Natural killer cell treated with Interleukin-12 subunit alpha and Interleukin-12 subunit beta and Interleukin-15 and Interleukin-18, amount 100 ng/mL, for 72 hours (primary cell): ENCODE measurements around the gene GPBAR1. TPM values are rescaled to one million over a fixed set of nuclear protein-coding genes. Genes with fewer than 3 reads are reported as not detected.
A peak's percentile ranks its signal among the peaks of the same experiment; 100 is the strongest.
"Not testable (repeated sequence)": the region's sequence is repeated elsewhere in the genome, so short reads cannot be mapped to it uniquely, and the experiment has no call there.

Experiments used
- ATAC-seq, 2 donors: fragments of 150-1000 bp; cut with Tn5 transposase in 1 of 2; sonication (Bioruptor Pico), chemical (Tn5 transposase) in 1 of 2; 2 replicates each; pipeline ENCODE4 v1.10.0; 2021
- DNase-seq: peaks from one replicate; pipeline ENCODE4 v3.0.0; 2022; ENCODE audit warnings: low spot score
- H3K27ac Mint-ChIP-seq, 2 donors: 1 replicate in 1 of 2; 2 replicates in 1 of 2; pipeline ENCODE4 v1.8.0; 2022; ENCODE audit warnings: mixed read lengths in 2 of 2, mild to moderate bottlenecking in 1 of 2, moderate library complexity in 1 of 2
- H3K27me3 Mint-ChIP-seq, 2 donors: 1 replicate in 1 of 2; 2 replicates in 1 of 2; pipeline ENCODE4 v1.8.0; 2022; ENCODE audit warnings: mixed read lengths in 2 of 2
- H3K36me3 Mint-ChIP-seq: one replicate; pipeline ENCODE4 v1.8.0; 2022; ENCODE audit warnings: mixed read lengths
- H3K4me1 Mint-ChIP-seq, 2 donors: 1 replicate in 1 of 2; 2 replicates in 1 of 2; pipeline ENCODE4 v1.8.0; 2022; ENCODE audit warnings: low read depth in 2 of 2, mixed read lengths in 2 of 2, mild to moderate bottlenecking in 1 of 2
- H3K4me3 Mint-ChIP-seq: one replicate; pipeline ENCODE4 v1.8.0; 2022; ENCODE audit warnings: mixed read lengths
- H3K9me3 Mint-ChIP-seq: 2 replicates; pipeline ENCODE4 v1.8.0; 2022; ENCODE audit warnings: mixed read lengths
- total RNA-seq, 2 donors: library from RNA; stranded (reverse); gene quantifications; one replicate each; pipeline ENCODE4 v1.2.3, GENCODE V29; 2022

GPBAR1 gene
- total RNA-seq, 2 donors from 2014 or later: 2.6 to 3.0 TPM

- ATAC-seq (no peak), DNase-seq (no peak)
- Mint-ChIP-seq H3K9me3 (no peaks in the 10 kb centered on the region), H3K27me3 (no peaks in the 10 kb centered on the region), H3K27ac (peak overlapping the region in 1 of 2 donors; percentile 69), H3K4me1 (peaks cover 29 to 32% of the 10 kb centered on the region in 2 donors), H3K4me3 (no peak overlapping the region), H3K36me3 (no peaks in the 10 kb centered on the region)
These were observed 5.6 kb downstream of the GPBAR1 start for GRCh38 chr2:218266316-218266979.

GRCh38 chr2:218267259-218267658, 6.4 kb downstream of the GPBAR1 start:
- Mint-ChIP-seq H3K4me3 (peak overlapping the region; percentile 51), H3K9me3 (no peaks in the 10 kb centered on the region), H3K27ac (peak overlapping the region in 1 of 2 donors; percentile 38), H3K4me1 (peaks cover 37 to 40% of the 10 kb centered on the region in 2 donors), H3K36me3 (no peaks in the 10 kb centered on the region), H3K27me3 (no peaks in the 10 kb centered on the region)
- DNase-seq: no peak
- no peak for ATAC-seq

GRCh38 chr2:218269900-218270720, 9.3 kb downstream of the GPBAR1 start, which contains the start of the genes AAMP and PNKD:
Gene AAMP, minus strand, starts transcription at chr2:218270137. Its CDS starts 51 bp downstream, at chr2:218270086.
Gene PNKD, plus strand, starts transcription at chr2:218270519. Its CDS starts 17 bp downstream, at chr2:218270536.
- Mint-ChIP-seq H3K4me1 (peaks cover 31 to 41% of the 10 kb centered on the region in 2 donors), H3K27me3 (no peaks in the 10 kb centered on the region), H3K9me3 (no peaks in the 10 kb centered on the region), H3K36me3 (no peaks in the 10 kb centered on the region), H3K27ac (peak within 1 kb of the TSS; percentile 87), H3K4me3 (peak within 1 kb of the TSS; percentile 90)
- ATAC-seq (peak; percentile 96 to 97), DNase-seq (peak; percentile 100)

GRCh38 chr2:218270721-218271486, 10.1 kb downstream of the GPBAR1 start:
- Mint-ChIP-seq H3K27me3 (no peaks in the 10 kb centered on the region), H3K4me3 (peak overlapping the region; percentile 90), H3K4me1 (peaks cover 31 to 40% of the 10 kb centered on the region in 2 donors), H3K27ac (peak overlapping the region; percentile 87), H3K9me3 (no peaks in the 10 kb centered on the region), H3K36me3 (no peaks in the 10 kb centered on the region)
- DNase-seq: no peak
- no peak for ATAC-seq

- DNase-seq (no peak), ATAC-seq (no peak)
- peak overlapping the region; percentile 87 for H3K27ac Mint-ChIP-seq
- no peaks in the 10 kb centered on the region for H3K36me3 Mint-ChIP-seq
- H3K9me3 Mint-ChIP-seq: no peaks in the 10 kb centered on the region
- H3K4me1 Mint-ChIP-seq: peaks cover 31 to 38% of the 10 kb centered on the region in 2 donors
- no peaks in the 10 kb centered on the region for H3K27me3 Mint-ChIP-seq
- peak overlapping the region; percentile 90 for H3K4me3 Mint-ChIP-seq
These were observed 10.6 kb downstream of the GPBAR1 start for GRCh38 chr2:218271487-218271797.

GRCh38 chr2:218271865-218272530, 11.2 kb downstream of the GPBAR1 start:
- peaks cover 3% of the 10 kb centered on the region for H3K36me3 Mint-ChIP-seq
- H3K27ac Mint-ChIP-seq: peak overlapping the region; percentile 87
- peaks cover 31 to 38% of the 10 kb centered on the region in 2 donors for H3K4me1 Mint-ChIP-seq
- peak overlapping the region; percentile 90 for H3K4me3 Mint-ChIP-seq
- DNase-seq (no peak), ATAC-seq (no peak)
- no peaks in the 10 kb centered on the region for H3K9me3 Mint-ChIP-seq
- no peaks in the 10 kb centered on the region for H3K27me3 Mint-ChIP-seq

- H3K9me3 Mint-ChIP-seq: no peaks in the 10 kb centered on the region
- H3K27ac Mint-ChIP-seq: peak overlapping the region in 1 of 2 donors; percentile 87
- H3K27me3 Mint-ChIP-seq: no peaks in the 10 kb centered on the region
- peaks cover 31% of the 10 kb centered on the region in 2 donors for H3K4me1 Mint-ChIP-seq
- DNase-seq (peak; percentile 83), ATAC-seq (no peak)
- no peak overlapping the region for H3K4me3 Mint-ChIP-seq
- H3K36me3 Mint-ChIP-seq: peaks cover 9% of the 10 kb centered on the region
These were observed 11.9 kb downstream of the GPBAR1 start for GRCh38 chr2:218272531-218273212.

GRCh38 chr2:218273214-218273907, 12.5 kb downstream of the GPBAR1 start:
- not testable (repeated sequence) for H3K4me3 Mint-ChIP-seq, H3K27me3 Mint-ChIP-seq, H3K36me3 Mint-ChIP-seq, H3K9me3 Mint-ChIP-seq, ATAC-seq, DNase-seq
- Mint-ChIP-seq H3K4me1 (peaks cover 31% of the 10 kb centered on the region in 2 donors), H3K27ac (peak overlapping the region; percentile 41 to 51)

- Mint-ChIP-seq H3K4me1 (peaks cover 31% of the 10 kb centered on the region in 2 donors), H3K9me3 (no peaks in the 10 kb centered on the region), H3K4me3 (no peak overlapping the region), H3K36me3 (peaks cover 9% of the 10 kb centered on the region), H3K27ac (peak overlapping the region; percentile 41 to 51), H3K27me3 (no peaks in the 10 kb centered on the region)
- DNase-seq: no peak
- no peak for ATAC-seq
These were observed 13.1 kb downstream of the GPBAR1 start for GRCh38 chr2:218273908-218274249.

- Mint-ChIP-seq H3K4me3 (no peak overlapping the region), H3K9me3 (no peaks in the 10 kb centered on the region), H3K27me3 (no peaks in the 10 kb centered on the region), H3K36me3 (peaks cover 9% of the 10 kb centered on the region), H3K4me1 (peaks cover 25 to 26% of the 10 kb centered on the region in 2 donors), H3K27ac (peak overlapping the region; percentile 41 to 51)
- DNase-seq (no peak), ATAC-seq (no peak)
These were observed 13.8 kb downstream of the GPBAR1 start for GRCh38 chr2:218274586-218274985.

- Mint-ChIP-seq H3K4me1 (peaks cover 17 to 29% of the 10 kb centered on the region in 2 donors), H3K27me3 (no peaks in the 10 kb centered on the region), H3K27ac (peak overlapping the region in 1 of 2 donors; percentile 29), H3K9me3 (no peaks in the 10 kb centered on the region), H3K36me3 (peaks cover 9% of the 10 kb centered on the region), H3K4me3 (no peak overlapping the region)
- DNase-seq (no peak), ATAC-seq (no peak)
These were observed 14.7 kb downstream of the GPBAR1 start for GRCh38 chr2:218275371-218276072.
